ENCODE measurements around the gene NUBPL.
"Not testable (repeated sequence)": the region's sequence is repeated elsewhere in the genome, so short reads cannot be mapped to it uniquely, and the experiment has no call there.

NUBPL gene

DNA sequence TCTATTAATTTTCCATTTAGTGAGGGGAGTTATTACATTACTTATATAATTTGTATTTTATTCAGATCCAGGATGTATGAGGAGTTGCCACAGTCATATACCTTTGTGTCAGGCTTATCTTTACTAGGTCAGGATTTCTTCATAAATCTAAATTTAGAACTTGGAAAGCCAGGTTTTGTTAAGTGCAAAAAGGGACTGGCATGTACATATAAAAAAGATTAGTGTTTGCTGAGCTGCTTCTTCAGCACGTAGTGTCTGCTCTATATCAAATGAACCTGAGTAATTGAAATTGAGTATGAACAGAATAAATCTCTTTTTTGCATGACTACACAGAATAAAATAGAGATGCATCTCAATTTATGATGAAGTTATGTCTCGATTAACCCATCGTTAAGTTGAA, 157.4 kb downstream of the NUBPL start:
- Mint-ChIP-seq H3K9me3 (peaks cover 9% of the 10 kb centered on the region), H3K36me3 (peaks cover 26% of the 10 kb centered on the region), H3K4me1 (no peaks in the 10 kb centered on the region), H3K27ac (no peak overlapping the region), H3K27me3 (no peaks in the 10 kb centered on the region), H3K4me3 (no peak overlapping the region)

DNA sequence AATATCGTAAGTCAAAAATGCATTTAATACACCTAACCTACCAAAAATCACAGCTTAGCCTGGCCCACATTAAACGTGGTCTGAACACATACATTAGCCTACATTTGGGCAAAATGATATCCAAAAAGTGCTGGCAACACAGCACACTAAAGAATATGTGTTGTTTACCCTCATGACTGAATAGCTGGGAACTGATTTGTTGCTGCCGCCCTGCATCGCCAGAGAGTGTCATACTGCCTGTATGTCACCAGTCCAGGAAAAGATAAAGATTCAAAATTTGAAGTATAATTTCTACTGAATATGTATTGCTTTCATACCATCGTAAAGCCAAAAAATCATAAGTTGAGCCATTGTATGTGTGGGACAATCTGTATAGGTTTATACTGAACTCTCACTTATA, 157.8 kb downstream of the NUBPL start:
- Mint-ChIP-seq H3K36me3 (peaks cover 23% of the 10 kb centered on the region), H3K4me1 (no peaks in the 10 kb centered on the region), H3K4me3 (no peak overlapping the region), H3K27me3 (no peaks in the 10 kb centered on the region), H3K27ac (no peak overlapping the region), H3K9me3 (peaks cover 6% of the 10 kb centered on the region)

DNA sequence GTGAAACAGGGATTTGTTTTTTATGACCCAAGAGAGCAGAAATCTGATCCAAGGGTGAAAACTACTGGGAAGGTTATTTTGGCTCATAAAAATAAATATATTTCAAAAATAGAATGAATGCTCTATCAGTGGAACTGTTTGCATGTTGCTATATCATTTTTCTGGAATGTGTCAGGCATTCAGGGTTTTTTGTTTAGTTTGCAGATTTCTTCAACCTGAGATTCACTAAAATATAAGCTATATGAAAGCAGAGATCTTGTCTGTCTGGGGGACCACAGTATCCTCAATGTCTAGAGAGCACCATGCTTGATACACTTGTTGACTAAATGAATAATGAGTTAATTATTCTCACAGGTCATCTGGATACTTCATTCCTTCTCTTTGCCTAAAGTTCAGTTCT, 165.1 kb downstream of the NUBPL start:
- Mint-ChIP-seq H3K4me1 (no peaks in the 10 kb centered on the region), H3K9me3 (peaks cover 20% of the 10 kb centered on the region), H3K4me3 (no peak overlapping the region), H3K27ac (no peak overlapping the region), H3K36me3 (peaks cover 33% of the 10 kb centered on the region), H3K27me3 (no peaks in the 10 kb centered on the region)

DNA sequence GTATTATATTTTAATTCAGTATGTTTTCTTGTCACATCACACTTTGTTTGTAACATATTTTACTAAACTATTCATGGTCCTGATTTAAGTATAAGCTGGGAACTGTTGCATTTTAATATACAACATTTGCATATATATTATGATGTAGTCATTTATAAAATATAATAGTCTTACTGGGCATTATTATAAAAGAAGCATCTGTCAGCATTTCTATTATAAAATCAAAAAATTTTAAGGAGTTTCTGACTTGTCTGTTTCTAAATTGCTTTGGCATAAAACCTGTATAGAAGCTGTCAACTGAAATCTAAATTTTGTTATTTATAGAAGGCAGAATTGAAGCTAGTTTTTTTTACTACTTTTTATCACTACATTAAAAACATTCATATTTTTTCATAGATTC, 166.6 kb downstream of the NUBPL start:
- Mint-ChIP-seq H3K36me3 (peaks cover 25% of the 10 kb centered on the region), H3K4me3 (no peak overlapping the region), H3K27me3 (no peaks in the 10 kb centered on the region), H3K9me3 (peaks cover 15% of the 10 kb centered on the region), H3K4me1 (no peaks in the 10 kb centered on the region), H3K27ac (no peak overlapping the region)

DNA sequence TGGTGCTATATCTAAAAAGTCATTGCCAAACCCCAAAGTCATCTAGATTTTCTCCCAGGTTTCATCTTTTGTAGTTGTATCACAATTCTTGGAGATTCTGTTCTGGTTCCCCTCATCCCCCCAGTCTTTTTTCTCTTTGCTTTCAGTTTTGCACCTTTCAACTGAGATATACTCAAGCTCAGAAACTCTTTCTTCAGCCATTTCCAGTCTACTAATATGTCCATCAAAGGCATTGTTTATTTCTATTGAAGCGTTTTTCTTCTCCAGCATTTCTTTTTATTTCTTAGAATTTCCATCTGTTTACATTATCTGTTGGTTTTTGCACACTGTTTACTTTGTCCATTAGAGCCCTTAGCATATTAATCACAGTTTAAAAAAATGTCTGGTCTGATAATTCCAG, 179.5 kb downstream of the NUBPL start:
- no peak overlapping the region for H3K27ac Mint-ChIP-seq
- peaks cover 12% of the 10 kb centered on the region for H3K9me3 Mint-ChIP-seq
- no peaks in the 10 kb centered on the region for H3K4me1 Mint-ChIP-seq
- no peak overlapping the region for H3K4me3 Mint-ChIP-seq
- peaks cover 26% of the 10 kb centered on the region for H3K36me3 Mint-ChIP-seq
- H3K27me3 Mint-ChIP-seq, result no peaks in the 10 kb centered on the region

DNA sequence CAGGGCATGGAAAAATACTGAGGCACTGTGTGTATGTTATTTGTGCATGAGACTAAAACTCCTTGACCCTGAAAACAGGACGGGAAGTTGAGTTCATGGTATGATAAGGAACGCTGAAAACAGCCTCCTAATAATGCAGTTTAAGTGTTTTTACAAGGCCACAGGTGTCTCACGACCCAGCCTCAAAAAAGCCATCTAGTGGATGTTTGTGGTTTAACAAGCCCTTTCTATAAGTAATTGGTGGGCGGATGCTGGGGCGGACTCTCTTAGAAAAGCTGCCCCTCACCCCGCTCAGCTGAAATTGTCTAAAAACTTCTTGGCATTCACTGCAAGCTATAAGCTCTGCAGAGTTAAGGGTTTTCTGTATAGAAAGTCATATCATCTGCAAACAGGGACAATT, 184.5 kb downstream of the NUBPL start:
- Mint-ChIP-seq H3K36me3 (peaks cover 50% of the 10 kb centered on the region), H3K4me1 (no peaks in the 10 kb centered on the region), H3K4me3 (no peak overlapping the region), H3K27ac (no peak overlapping the region), H3K27me3 (no peaks in the 10 kb centered on the region), H3K9me3 (peaks cover 33% of the 10 kb centered on the region)

DNA sequence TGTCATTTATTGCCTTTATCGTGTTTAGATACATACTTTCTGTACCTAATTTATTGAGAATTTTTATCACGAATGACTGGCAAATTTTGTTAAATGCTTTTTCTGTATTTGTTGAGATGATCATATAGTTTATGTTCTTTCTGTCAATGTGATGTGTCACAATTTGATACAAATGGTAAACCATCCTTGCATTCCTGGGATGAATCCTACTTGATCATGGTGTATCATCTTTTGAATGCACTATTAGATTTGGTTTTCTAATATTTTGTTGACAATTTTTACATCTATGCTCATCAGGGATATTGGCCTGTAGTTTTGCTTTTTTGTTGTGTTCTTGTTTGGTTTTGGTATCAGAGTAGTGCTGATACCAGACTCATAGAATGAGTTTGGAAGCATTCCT, 185.1 kb downstream of the NUBPL start:
- H3K27ac Mint-ChIP-seq, result no peak overlapping the region
- no peak overlapping the region for H3K4me3 Mint-ChIP-seq
- peaks cover 34% of the 10 kb centered on the region for H3K9me3 Mint-ChIP-seq
- peaks cover 48% of the 10 kb centered on the region for H3K36me3 Mint-ChIP-seq
- H3K4me1 Mint-ChIP-seq, result no peaks in the 10 kb centered on the region
- H3K27me3 Mint-ChIP-seq, result no peaks in the 10 kb centered on the region

DNA sequence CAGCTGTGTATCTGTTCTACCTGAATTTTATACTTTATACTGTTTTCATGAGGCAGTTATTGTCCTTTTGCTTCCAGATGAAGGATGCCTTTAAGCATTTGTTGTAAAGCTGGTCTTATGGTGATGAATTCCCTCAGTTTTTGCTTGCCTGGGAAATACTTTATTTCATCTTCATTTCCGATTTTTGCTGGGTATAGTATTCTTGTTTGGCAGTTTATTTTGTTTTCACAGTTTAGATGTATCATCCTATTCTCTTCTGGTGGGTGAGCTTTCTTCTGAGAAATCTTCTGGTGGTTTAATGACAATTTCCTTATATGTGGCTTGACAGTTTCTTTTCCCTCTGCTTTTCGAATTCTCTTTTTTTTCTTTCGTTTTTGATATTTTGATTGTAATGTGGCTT, 188.1 kb downstream of the NUBPL start:
- Mint-ChIP-seq H3K27me3 (no peaks in the 10 kb centered on the region), H3K4me1 (no peaks in the 10 kb centered on the region), H3K36me3 (peaks cover 50% of the 10 kb centered on the region), H3K27ac (no peak overlapping the region), H3K9me3 (peaks cover 47% of the 10 kb centered on the region), H3K4me3 (no peak overlapping the region)

DNA sequence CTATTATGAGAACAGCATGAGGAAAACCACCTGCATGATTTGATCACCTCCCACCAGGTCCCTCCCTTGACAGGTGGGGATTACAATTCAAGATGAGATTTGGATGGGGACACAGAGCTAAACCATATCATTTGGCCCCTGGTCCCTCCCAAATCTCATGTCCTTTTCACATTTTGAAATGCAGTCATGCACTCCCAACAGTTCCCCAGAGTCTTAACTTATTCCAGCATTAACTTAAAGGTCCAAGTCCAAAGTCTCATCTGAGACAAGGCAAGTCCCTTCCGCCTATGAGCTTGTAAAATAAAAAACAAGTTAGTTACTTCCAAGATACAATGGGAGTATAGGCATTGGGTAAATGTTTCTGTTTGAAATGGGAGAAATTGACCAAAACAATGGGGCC, 189.8 kb downstream of the NUBPL start:
- not testable (repeated sequence) for H3K27ac Mint-ChIP-seq, H3K4me3 Mint-ChIP-seq, H3K27me3 Mint-ChIP-seq, H3K4me1 Mint-ChIP-seq
- peaks cover 45% of the 10 kb centered on the region for H3K36me3 Mint-ChIP-seq
- peaks cover 48% of the 10 kb centered on the region for H3K9me3 Mint-ChIP-seq

DNA sequence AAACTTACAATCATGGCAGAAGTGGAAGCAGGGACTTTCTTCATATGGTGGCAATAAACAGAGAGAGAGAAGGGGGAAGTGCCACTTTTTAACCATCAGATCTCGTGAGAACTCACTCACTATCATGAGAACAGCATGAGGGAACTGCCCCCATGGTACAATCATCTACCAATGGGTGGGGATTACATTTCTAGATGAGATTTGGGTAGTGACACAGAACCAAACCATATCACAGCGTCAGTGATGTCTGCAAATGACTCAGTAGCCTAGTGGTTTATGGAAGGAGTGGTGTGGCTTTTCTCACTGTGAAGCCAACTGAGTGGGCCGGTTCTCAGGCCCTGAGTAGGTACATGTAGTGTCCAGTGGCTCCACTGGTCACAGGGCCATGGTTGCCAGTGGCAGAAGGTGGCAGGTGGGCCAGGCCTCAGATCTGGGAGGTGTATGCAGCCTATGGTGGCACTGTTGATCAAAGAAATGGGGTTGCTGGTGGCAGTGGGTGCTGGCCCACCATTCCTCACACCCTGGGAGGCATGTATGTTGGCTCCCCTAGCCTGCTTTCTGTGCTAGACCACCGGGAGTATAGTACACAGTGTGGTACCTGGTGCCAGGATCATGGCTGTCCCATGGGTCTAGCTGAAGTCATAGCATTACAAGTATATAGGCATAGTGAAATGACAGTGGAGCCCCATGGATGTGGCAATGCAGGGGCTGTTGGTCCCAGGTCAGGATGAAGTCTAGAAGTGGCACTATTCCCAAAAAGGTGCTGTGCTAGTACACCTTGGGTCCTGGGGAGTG, 191.9 kb downstream of the NUBPL start:
- Mint-ChIP-seq H3K27ac (no peak overlapping the region), H3K36me3 (peaks cover 38% of the 10 kb centered on the region), H3K27me3 (no peaks in the 10 kb centered on the region), H3K4me3 (no peak overlapping the region), H3K4me1 (no peaks in the 10 kb centered on the region), H3K9me3 (peaks cover 40% of the 10 kb centered on the region)

DNA sequence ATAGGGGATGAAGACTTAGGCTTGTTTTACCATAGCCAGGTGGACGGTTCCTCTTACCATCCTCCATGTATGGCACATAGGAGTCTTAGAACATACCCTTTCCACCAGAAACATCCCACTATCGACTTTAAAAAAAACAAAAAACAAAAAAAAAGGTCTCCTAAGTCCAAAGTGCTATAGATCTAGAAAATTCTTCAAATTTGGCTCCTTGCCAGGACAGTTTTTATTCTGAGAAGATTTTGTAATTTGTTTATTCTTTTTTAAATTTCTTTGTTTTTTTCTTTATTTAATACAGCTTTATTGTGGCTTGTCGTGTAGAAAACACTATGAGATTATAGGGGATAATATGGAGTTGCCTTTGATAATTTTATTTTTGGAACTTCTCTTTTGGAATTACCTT, 197.7 kb downstream of the NUBPL start:
- Mint-ChIP-seq H3K27me3 (no peaks in the 10 kb centered on the region), H3K4me1 (peaks cover 3% of the 10 kb centered on the region), H3K36me3 (peaks cover 17% of the 10 kb centered on the region), H3K4me3 (no peak overlapping the region), H3K9me3 (peaks cover 4% of the 10 kb centered on the region), H3K27ac (no peak overlapping the region)

DNA sequence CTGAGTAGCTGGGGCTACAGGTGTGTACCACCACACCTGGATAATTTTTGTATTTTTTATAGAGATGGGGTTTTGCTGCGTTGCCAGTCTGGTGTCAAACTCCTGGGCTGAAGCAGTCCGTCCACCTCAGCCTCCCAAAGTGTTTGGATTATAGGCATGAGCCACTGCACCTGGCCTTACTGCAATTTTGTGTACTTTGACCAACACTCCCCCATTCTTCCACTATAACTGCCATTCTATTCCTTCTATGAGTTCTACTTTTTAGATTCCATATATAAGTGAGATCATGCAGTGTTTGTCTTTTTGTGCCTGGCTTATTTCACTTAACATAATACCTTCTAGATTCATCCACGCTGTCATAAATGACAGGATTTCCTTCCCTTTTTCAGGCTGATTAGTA, 199.1 kb downstream of the NUBPL start:
- Mint-ChIP-seq H3K27ac (no peak overlapping the region), H3K9me3 (no peaks in the 10 kb centered on the region), H3K4me1 (peaks cover 3% of the 10 kb centered on the region), H3K27me3 (no peaks in the 10 kb centered on the region), H3K36me3 (peaks cover 12% of the 10 kb centered on the region), H3K4me3 (no peak overlapping the region)

DNA sequence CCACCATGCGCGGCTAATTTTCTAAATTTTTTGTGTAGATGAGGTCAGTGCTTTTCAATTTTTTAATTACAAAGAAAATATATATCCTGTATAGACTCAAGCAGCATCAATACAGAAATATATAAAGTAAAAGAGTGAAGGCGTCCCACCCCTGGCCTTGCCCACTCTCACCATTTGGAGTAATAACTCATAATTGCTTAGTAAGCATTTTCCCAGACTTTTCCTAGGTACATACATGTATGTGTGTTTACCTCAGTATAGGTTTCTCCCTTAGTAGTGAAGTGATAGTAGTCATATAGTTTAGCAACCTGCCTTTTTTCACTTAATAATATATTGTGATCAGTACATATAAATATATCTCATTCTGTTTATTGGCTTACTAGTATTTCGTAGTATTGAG, 200.1 kb downstream of the NUBPL start:
- H3K36me3 Mint-ChIP-seq, result peaks cover 11% of the 10 kb centered on the region
- no peak overlapping the region for H3K27ac Mint-ChIP-seq
- H3K4me1 Mint-ChIP-seq, result peaks cover 3% of the 10 kb centered on the region
- no peaks in the 10 kb centered on the region for H3K9me3 Mint-ChIP-seq
- H3K4me3 Mint-ChIP-seq, result no peak overlapping the region
- H3K27me3 Mint-ChIP-seq, result no peaks in the 10 kb centered on the region

DNA sequence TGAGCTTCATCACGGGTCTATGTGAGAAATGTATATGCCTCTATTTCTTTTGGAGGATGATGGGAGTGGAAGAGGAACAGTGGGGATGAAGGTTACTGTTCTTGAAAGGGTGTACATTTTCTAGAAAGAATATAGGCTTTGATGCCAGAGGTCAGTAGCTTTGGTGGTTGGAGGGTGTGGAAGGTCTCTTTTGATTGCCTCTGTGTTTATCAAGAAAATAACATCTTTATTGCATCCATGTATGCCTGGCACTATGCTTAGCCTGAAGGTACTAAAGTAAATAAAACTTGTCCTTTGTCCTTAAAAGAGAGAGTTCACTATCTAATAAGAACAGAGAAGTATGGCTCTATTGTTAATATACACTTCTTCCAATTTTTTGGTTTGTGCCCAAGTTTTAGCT, 201.8 kb downstream of the NUBPL start:
- H3K9me3 Mint-ChIP-seq, result no peaks in the 10 kb centered on the region
- no peaks in the 10 kb centered on the region for H3K27me3 Mint-ChIP-seq
- no peak overlapping the region for H3K27ac Mint-ChIP-seq
- H3K36me3 Mint-ChIP-seq, result peaks cover 9% of the 10 kb centered on the region
- H3K4me1 Mint-ChIP-seq, result peaks cover 3% of the 10 kb centered on the region
- no peak overlapping the region for H3K4me3 Mint-ChIP-seq

DNA sequence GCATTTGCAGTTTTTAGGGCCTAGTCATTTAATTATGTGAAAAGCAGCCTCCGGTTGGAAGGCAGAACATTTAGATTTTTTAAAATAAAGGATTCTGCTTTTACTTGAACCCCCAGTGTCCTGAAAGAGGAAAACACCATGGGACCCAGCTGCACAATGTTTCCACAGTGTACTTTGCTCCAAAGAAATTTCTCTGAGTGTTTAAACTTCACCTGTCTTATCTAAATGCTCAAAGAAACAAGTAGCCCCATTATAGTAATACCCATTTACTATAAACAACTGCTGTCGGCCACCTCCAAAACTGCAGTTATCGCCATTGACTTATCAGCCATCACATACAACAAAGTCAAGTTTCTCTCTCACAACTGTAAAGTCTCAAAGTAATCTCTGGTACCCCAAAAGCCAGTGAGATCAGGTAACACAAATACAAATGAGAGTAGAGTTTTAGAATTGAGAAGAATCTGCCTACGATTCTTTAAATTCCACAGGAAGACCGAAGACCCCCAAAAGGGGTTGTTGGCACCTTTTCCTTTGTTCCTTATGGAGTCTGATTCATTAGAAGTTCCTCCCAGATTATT, 205.2 kb downstream of the NUBPL start:
- H3K27me3 Mint-ChIP-seq, result no peaks in the 10 kb centered on the region
- H3K4me3 Mint-ChIP-seq, result no peak overlapping the region
- H3K4me1 Mint-ChIP-seq, result peaks cover 3% of the 10 kb centered on the region
- peaks cover 10% of the 10 kb centered on the region for H3K36me3 Mint-ChIP-seq
- no peak overlapping the region for H3K27ac Mint-ChIP-seq
- no peaks in the 10 kb centered on the region for H3K9me3 Mint-ChIP-seq

DNA sequence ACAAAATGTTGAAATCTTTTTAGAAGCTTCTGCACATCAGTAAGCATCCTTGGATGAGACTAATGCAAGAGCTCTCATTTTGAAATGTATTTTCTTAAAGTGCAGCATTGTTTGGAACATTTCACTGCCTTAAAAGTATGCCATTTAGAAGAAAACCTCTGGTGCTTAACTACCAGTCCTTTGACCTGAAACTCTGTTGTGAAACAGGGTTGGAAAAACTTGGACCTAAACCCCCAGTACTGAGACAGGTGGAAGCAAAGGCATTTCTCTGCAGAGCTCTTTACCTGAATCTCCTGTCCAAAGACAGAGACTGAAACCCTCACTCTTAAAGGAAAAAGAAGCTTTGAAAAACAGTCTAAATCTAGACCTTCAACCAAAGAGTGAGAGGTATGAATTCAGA, 207.2 kb downstream of the NUBPL start:
- Mint-ChIP-seq H3K9me3 (no peaks in the 10 kb centered on the region), H3K27ac (no peak overlapping the region), H3K4me3 (no peak overlapping the region), H3K27me3 (no peaks in the 10 kb centered on the region), H3K4me1 (peaks cover under 1% of the 10 kb centered on the region), H3K36me3 (peaks cover 8% of the 10 kb centered on the region)

DNA sequence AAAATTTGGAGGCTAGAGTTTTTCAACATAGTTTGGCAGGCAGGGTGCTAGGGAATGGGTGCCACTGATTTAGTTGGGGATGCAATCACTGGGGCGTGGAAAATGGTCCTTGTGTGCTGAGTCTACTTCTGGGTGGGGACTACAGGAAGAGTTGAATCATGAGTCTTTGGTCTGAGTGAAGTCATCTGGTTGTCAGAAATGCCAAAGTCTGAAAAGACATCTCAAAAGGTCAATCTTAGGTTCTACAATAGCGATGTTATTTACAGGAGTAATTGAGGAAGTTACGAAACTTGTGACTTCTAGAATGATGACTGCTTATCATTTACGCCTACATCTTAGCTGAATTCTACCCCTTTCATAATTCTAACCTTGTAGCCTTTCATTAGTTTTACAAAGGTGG, 209.1 kb downstream of the NUBPL start:
- H3K36me3 Mint-ChIP-seq, result peaks cover 15% of the 10 kb centered on the region
- H3K9me3 Mint-ChIP-seq, result no peaks in the 10 kb centered on the region
- no peak overlapping the region for H3K4me3 Mint-ChIP-seq
- H3K27me3 Mint-ChIP-seq, result no peaks in the 10 kb centered on the region
- no peaks in the 10 kb centered on the region for H3K4me1 Mint-ChIP-seq
- H3K27ac Mint-ChIP-seq, result no peak overlapping the region
